Measurements from ENCODE around the gene PBX4.

The PBX4 gene

DNA sequence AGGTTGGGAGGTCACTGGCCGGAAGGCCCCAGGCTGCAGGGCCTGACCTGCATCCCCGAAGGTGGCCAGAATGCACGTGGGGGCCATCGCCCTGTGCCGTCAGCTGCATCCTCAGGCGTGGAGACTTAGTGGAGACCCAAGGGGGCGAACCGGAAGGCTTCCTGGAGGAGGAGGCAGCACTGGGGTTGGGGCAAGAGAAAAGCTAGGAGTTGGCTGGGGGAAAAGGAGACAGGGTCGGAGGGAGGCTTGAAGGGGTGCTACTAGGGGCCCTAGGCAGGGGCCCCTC, 91.2 kb downstream of the PBX4 start:
- no peak for TF ChIP-seq ZNF548 (tag by site-specific recombination; IDR thresholded peaks at IDR 0.05)
- H3K4me1 ChIP-seq (ENCODE audit: control insufficient read depth, insufficient read depth, low read length): no peaks in the 10 kb centered on the region
- no peaks in the 10 kb centered on the region for H3K9me3 ChIP-seq (ENCODE audit: control insufficient read depth, insufficient read depth, low read depth, low read length)
- CTCF ChIA-PET: no interaction called here
- POLR2A ChIA-PET: no interaction called here
- peaks cover 13 to 65% of the 10 kb centered on the region in 2 experiments; a peak in 2 of 3 replicates for H3K36me3 ChIP-seq (ENCODE audit: control insufficient read depth in 2 of 2, insufficient read depth in 1 of 2, low read length in 2 of 2)
- H3K4me3 ChIP-seq (ENCODE audit: low read depth, low read length): no peak overlapping the region
- no peak overlapping the region for H3K27ac ChIP-seq (ENCODE audit: extremely low read depth, low read depth, low read length)

GRCh38 chr19:19526581-19527370, 91.7 kb downstream of the PBX4 start:
- POLR2A ChIA-PET: no interaction called here
- TF ChIP-seq SP7 (tag by site-specific recombination; IDR thresholded peaks at IDR 0.05): no peak
- no peak for TF ChIP-seq ZNF747 (tag by site-specific recombination; IDR thresholded peaks at IDR 0.05)
- no peak for TF ChIP-seq ZNF549 (tag by site-specific recombination; IDR thresholded peaks at IDR 0.05)
- TF ChIP-seq, protein P1, sequence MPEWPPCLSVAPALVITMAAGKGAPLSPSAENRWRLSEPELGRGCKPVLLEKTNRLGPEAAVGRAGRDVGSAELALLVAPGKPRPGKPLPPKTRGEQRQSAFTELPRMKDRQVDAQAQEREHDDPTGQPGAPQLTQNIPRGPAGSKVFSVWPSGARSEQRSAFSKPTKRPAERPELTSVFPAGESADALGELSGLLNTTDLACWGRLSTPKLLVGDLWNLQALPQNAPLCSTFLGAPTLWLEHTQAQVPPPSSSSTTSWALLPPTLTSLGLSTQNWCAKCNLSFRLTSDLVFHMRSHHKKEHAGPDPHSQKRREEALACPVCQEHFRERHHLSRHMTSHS (tag by site-specific recombination; IDR thresholded peaks at IDR 0.05): no peak
- TF ChIP-seq, protein P2, sequence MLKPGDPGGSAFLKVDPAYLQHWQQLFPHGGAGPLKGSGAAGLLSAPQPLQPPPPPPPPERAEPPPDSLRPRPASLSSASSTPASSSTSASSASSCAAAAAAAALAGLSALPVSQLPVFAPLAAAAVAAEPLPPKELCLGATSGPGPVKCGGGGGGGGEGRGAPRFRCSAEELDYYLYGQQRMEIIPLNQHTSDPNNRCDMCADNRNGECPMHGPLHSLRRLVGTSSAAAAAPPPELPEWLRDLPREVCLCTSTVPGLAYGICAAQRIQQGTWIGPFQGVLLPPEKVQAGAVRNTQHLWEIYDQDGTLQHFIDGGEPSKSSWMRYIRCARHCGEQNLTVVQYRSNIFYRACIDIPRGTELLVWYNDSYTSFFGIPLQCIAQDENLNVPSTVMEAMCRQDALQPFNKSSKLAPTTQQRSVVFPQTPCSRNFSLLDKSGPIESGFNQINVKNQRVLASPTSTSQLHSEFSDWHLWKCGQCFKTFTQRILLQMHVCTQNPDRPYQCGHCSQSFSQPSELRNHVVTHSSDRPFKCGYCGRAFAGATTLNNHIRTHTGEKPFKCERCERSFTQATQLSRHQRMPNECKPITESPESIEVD (tag by site-specific recombination; IDR thresholded peaks at IDR 0.05): no peak
- no peak for TF ChIP-seq SP3 (tag by site-specific recombination; IDR thresholded peaks at IDR 0.05)
- Histone ChIP-seq H3K9me3 (ENCODE audit: control insufficient read depth, insufficient read depth, low read depth, low read length) (no peaks in the 10 kb centered on the region), H3K4me1 (ENCODE audit: control insufficient read depth, insufficient read depth, low read length) (no peaks in the 10 kb centered on the region), H3K36me3 (ENCODE audit: control insufficient read depth in 2 of 2, insufficient read depth in 1 of 2, low read length in 2 of 2) (peaks cover 13 to 65% of the 10 kb centered on the region in 2 experiments; a peak in 2 of 3 replicates), H3K4me3 (ENCODE audit: low read depth, low read length) (no peak overlapping the region), H3K27ac (ENCODE audit: extremely low read depth, low read depth, low read length) (no peak overlapping the region)
- CTCF ChIA-PET: no interaction called here

GRCh38 chr19:19525611-19526380, 92.7 kb downstream of the PBX4 start:
- Histone ChIP-seq H3K36me3 (ENCODE audit: control insufficient read depth in 2 of 2, insufficient read depth in 1 of 2, low read length in 2 of 2) (peaks cover 15 to 66% of the 10 kb centered on the region in 2 experiments), H3K27ac (ENCODE audit: extremely low read depth, low read depth, low read length) (no peak overlapping the region; the same call in 1 of the 2 replicates), H3K4me3 (ENCODE audit: low read depth, low read length) (no peak overlapping the region), H3K9me3 (ENCODE audit: control insufficient read depth, insufficient read depth, low read depth, low read length) (no peaks in the 10 kb centered on the region), H3K4me1 (ENCODE audit: control insufficient read depth, insufficient read depth, low read length) (no peaks in the 10 kb centered on the region)
- TF ChIP-seq ZNF600 (tag by site-specific recombination; IDR thresholded peaks at IDR 0.05) (no peak; the same call in 1 of the 2 replicates), ZFHX2 (tag by site-specific recombination; conservative IDR thresholded peaks at IDR 0.05) (peak; percentile 66), EGR2 (tag by site-specific recombination; IDR thresholded peaks at IDR 0.05; ENCODE audit: low read depth) (peak; percentile 67), ZIC2 (tag by site-specific recombination; IDR thresholded peaks at IDR 0.05) (peak; percentile 49), ZNF747 (tag by site-specific recombination; IDR thresholded peaks at IDR 0.05) (no peak), ZBTB6 (tag by site-specific recombination; IDR thresholded peaks at IDR 0.05) (no peak), GLIS1 (tag by site-specific recombination; IDR thresholded peaks at IDR 0.05) (peak; percentile 19; the same call in 1 of the 2 replicates), ZNF692 (tag by site-specific recombination; IDR thresholded peaks at IDR 0.05) (no peak)
- TF ChIP-seq, protein P3, sequence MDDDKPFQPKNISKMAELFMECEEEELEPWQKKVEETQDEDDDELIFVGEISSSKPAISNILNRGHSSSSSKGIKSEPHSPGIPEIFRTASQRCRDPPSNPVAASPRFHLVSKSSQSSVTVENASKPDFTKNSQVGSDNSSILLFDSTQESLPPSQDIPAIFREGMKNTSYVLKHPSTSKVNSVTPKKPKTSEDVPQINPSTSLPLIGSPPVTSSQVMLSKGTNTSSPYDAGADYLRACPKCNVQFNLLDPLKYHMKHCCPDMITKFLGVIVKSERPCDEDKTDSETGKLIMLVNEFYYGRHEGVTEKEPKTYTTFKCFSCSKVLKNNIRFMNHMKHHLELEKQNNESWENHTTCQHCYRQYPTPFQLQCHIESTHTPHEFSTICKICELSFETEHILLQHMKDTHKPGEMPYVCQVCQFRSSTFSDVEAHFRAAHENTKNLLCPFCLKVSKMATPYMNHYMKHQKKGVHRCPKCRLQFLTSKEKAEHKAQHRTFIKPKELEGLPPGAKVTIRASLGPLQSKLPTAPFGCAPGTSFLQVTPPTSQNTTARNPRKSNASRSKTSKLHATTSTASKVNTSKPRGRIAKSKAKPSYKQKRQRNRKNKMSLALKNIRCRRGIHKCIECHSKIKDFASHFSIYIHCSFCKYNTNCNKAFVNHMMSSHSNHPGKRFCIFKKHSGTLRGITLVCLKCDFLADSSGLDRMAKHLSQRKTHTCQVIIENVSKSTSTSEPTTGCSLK (tag by site-specific recombination; IDR thresholded peaks at IDR 0.05): no peak
- POLR2A ChIA-PET: interaction anchor here (1.1 kb wide), 1 partner anchor 9 kb away, joined by 4 read pairs; the partner anchor contains the start of gene NDUFA13
- CTCF ChIA-PET: interaction anchor here (0.7 to 1.2 kb wide), 2 partner anchors 23 to 28 kb away, joined by 3 to 5 read pairs; no protein-coding TSS in a partner anchor
